Retinal pigment epithelial cell (primary cell): ENCODE data around the gene TBC1D24.

ENCODE experiments used
- DNase-seq: peaks from one replicate; pipeline ENCODE4 v3.0.0-alpha.2; 2010; ENCODE audit warnings: low read depth
- H3K4me3 ChIP-seq: 2 replicates; pipeline ENCODE4 v1.5.1; 2011; ENCODE audit warnings: mild to moderate bottlenecking, low read length, control low read depth, moderate library complexity
- CTCF ChIP-seq: conservative IDR thresholded peaks from 2 replicates; pipeline ENCODE4 v1.5.1; 2011; ENCODE audit warnings: low read depth, low read length, control low read depth, inconsistent platforms

Gene TBC1D24

GRCh38 chr16:2500430-2500917, 25.5 kb downstream of the TBC1D24 start:
- DNase-seq = no peak
- no peak overlapping the region for H3K4me3 ChIP-seq
- TF ChIP-seq CTCF = no peak

GRCh38 chr16:2500918-2501750, 26.2 kb downstream of the TBC1D24 start:
- peak overlapping the region; percentile 38 for H3K4me3 ChIP-seq
- DNase-seq = peak; percentile 59
- TF ChIP-seq CTCF = peak; percentile 97

GRCh38 chr16:2501946-2502895, 27.3 kb downstream of the TBC1D24 start:
- no peak for DNase-seq
- no peak for TF ChIP-seq CTCF
- H3K4me3 ChIP-seq = no peak overlapping the region

GRCh38 chr16:2505695-2506094, 30.8 kb downstream of the TBC1D24 start:
- no peak for TF ChIP-seq CTCF
- DNase-seq = no peak
- no peak overlapping the region for H3K4me3 ChIP-seq

GRCh38 chr16:2507052-2507659, 32.2 kb downstream of the TBC1D24 start:
- DNase-seq = no peak
- no peak for TF ChIP-seq CTCF
- H3K4me3 ChIP-seq = no peak overlapping the region

GRCh38 chr16:2507665-2508064, 32.7 kb downstream of the TBC1D24 start:
- no peak for DNase-seq
- no peak for TF ChIP-seq CTCF
- no peak overlapping the region for H3K4me3 ChIP-seq
